Occipital lobe (tissue), 2 donors: ENCODE results near the gene PLET1. TPM values are rescaled to one million over a fixed set of nuclear protein-coding genes. Genes with fewer than 3 reads are reported as not detected.

Source experiments
- DNase-seq: peaks from one replicate; lab custom pipeline; 2025; lab: John Stamatoyannopoulos, UW
- total RNA-seq: library from RNA; depleted of rRNA; stranded (reverse); fragments of >200 nt; gene quantifications from one replicate; pipeline ENCODE4 v1.2.3, GENCODE V29; 2014

The PLET1 gene
- total RNA-seq, 1 donor from 2014 or later, result not detected

- no peak for DNase-seq
Observed at GRCh38 chr11:112281726-112282125, 21.1 kb upstream of the PLET1 start.

- peak; percentile 65 for DNase-seq
Observed at GRCh38 chr11:112280268-112281126, 19.8 kb upstream of the PLET1 start.

GRCh38 chr11:112279901-112280267 is 19.2 kb upstream of the PLET1 start:
- peak; percentile 26 for DNase-seq

GRCh38 chr11:112278803-112279202 is 18.1 kb upstream of the PLET1 start:
- no peak for DNase-seq

- no peak for DNase-seq
Observed at GRCh38 chr11:112277941-112278340, 17.3 kb upstream of the PLET1 start.

- no peak for DNase-seq
Observed at GRCh38 chr11:112277029-112277428, 16.4 kb upstream of the PLET1 start.

- DNase-seq, result no peak
Observed at GRCh38 chr11:112274007-112274783, 13.5 kb upstream of the PLET1 start.

GRCh38 chr11:112273066-112273465 is 12.4 kb upstream of the PLET1 start:
- no peak for DNase-seq

GRCh38 chr11:112271242-112271641 is 10.6 kb upstream of the PLET1 start:
- no peak for DNase-seq

GRCh38 chr11:112270551-112271180 is 10.0 kb upstream of the PLET1 start:
- DNase-seq, result no peak

GRCh38 chr11:112269139-112269538 is 8.5 kb upstream of the PLET1 start:
- no peak for DNase-seq

- no peak for DNase-seq
Observed at GRCh38 chr11:112268406-112268805, 7.7 kb upstream of the PLET1 start.

GRCh38 chr11:112267188-112267591 is 6.5 kb upstream of the PLET1 start:
- DNase-seq, result no peak

GRCh38 chr11:112266410-112266778 is 5.7 kb upstream of the PLET1 start:
- DNase-seq, result no peak

- DNase-seq, result no peak
Observed at GRCh38 chr11:112265659-112266409, 5.2 kb upstream of the PLET1 start.

GRCh38 chr11:112255067-112255720 is 5.5 kb downstream of the PLET1 start:
- DNase-seq, result no peak

- no peak for DNase-seq
Observed at GRCh38 chr11:112253605-112254242, 6.9 kb downstream of the PLET1 start.

- no peak for DNase-seq
Observed at GRCh38 chr11:112249871-112250610, 10.6 kb downstream of the PLET1 start.

- DNase-seq, result no peak
Observed at GRCh38 chr11:112248201-112248600, 12.5 kb downstream of the PLET1 start.

GRCh38 chr11:112247201-112247600 is 13.5 kb downstream of the PLET1 start:
- DNase-seq, result no peak
